MCF 10A (cell line): Measurements from ENCODE around the gene FTH1. TPM values are rescaled to one million over a fixed set of nuclear protein-coding genes. Genes with fewer than 3 reads are reported as not detected.
A peak's percentile ranks its signal among the peaks of the same experiment; 100 is the strongest.

Source experiments
- BruUV-seq: library from RNA; stranded (reverse); fragments of 400-500 nt; replicated peaks from 2 replicates; lab custom pipeline; 2021; lab: Mats Ljungman, UMichigan
- CTCF ChIA-PET: fragments of 300-600 bp; sonication (Branson Sonifier 250); formaldehyde crosslinking; extraction: SDS; loops from one replicate; lab custom pipeline; 2021; ENCODE audit warnings: antibody characterized with exemption, inconsistent platforms; lab: Yijun Ruan, JAX
- POLR2A ChIA-PET: fragments of 300-600, 350-650 bp; sonication (Branson Sonifier 250); formaldehyde crosslinking; extraction: SDS; loops from one replicate; lab custom pipeline; 2020; ENCODE audit warnings: antibody characterized with exemption, inconsistent platforms; lab: Yijun Ruan, JAX
- DNase-seq: peaks from one replicate; pipeline ENCODE4 v3.0.0-alpha.2; 2018; ENCODE audit not compliant: unreplicated experiment
- H3K27ac Mint-ChIP-seq: one replicate; pipeline ENCODE4 v1.8.0; 2022; ENCODE audit warnings: mild to moderate bottlenecking, low read depth, mixed read lengths; ENCODE audit not compliant: unreplicated experiment
- H3K27me3 Mint-ChIP-seq: one replicate; pipeline ENCODE4 v1.8.0; 2022; ENCODE audit warnings: mixed read lengths; ENCODE audit not compliant: insufficient read depth, unreplicated experiment
- H3K36me3 Mint-ChIP-seq: one replicate; pipeline ENCODE4 v1.8.0; 2022; ENCODE audit warnings: mild to moderate bottlenecking, moderate library complexity, mixed read lengths; ENCODE audit not compliant: insufficient read depth, unreplicated experiment
- H3K4me1 Mint-ChIP-seq: one replicate; pipeline ENCODE4 v1.8.0; 2022; ENCODE audit warnings: mixed read lengths; ENCODE audit not compliant: insufficient read depth, unreplicated experiment
- H3K4me3 Mint-ChIP-seq: one replicate; pipeline ENCODE4 v1.8.0; 2022; ENCODE audit warnings: mild to moderate bottlenecking, moderate library complexity, mixed read lengths; ENCODE audit not compliant: unreplicated experiment
- H3K9me3 Mint-ChIP-seq: one replicate; pipeline ENCODE4 v1.8.0; 2022; ENCODE audit warnings: mixed read lengths; ENCODE audit not compliant: unreplicated experiment
- intact Hi-C: fragments of 100-400 bp; cut with micrococcal nuclease; formaldehyde crosslinking; loops from 2 replicates; pipeline ENCODE4 v1.14.1; 2022
- total RNA-seq: library from RNA; stranded (reverse); gene quantifications from 2 replicates; pipeline ENCODE4 v1.2.3, GENCODE V29; 2022
- TF ChIP-seq, protein P1 (sequence below): fragments of 200-600 bp; IDR thresholded peaks from one replicate; pipeline ENCODE4 v1.8.0; 2022; ENCODE audit warnings: antibody characterized with exemption, mild to moderate bottlenecking; ENCODE audit not compliant: unreplicated experiment

FTH1 gene
- total RNA-seq, 1 experiment from 2014 or later: 8,367 TPM

DNA sequence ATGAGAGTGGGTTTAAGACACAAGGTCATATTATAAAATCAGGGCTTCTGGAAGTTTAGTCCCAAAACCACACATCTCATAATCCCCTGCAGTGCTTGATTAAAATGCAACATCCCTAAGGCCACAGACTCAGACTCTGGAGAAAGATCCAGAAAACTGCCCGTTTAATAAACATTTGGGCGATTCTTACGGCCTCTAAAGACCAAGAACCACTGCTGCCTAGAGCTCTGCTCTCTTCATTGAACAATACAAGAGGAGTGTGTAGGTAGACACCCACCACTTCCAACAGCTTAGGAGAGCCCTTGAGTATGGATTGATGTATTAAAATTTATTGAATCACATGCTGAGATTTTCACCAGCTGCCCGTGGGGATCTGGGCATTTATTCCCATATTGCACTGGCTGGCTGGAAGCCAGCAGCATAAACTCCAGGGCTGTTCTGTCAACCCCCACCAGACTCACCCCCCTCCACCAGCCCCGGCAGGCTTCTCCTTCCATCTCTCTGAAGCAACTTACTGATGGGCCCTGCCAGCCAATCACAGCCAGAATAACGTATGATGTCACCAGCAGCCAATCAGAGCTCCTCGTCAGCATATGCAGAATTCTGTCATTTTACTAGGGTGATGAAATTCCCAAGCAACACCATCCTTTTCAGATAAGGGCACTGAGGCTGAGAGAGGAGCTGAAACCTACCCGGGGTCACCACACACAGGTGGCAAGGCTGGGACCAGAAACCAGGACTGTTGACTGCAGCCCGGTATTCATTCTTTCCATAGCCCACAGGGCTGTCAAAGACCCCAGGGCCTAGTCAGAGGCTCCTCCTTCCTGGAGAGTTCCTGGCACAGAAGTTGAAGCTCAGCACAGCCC is 18.0 kb downstream of the FTH1 start:
- peak overlapping the region; percentile 86 for H3K27ac Mint-ChIP-seq
- H3K36me3 Mint-ChIP-seq: peaks cover 6% of the 10 kb centered on the region
- H3K27me3 Mint-ChIP-seq: peaks cover 2% of the 10 kb centered on the region
- BruUV-seq: TSS peak; percentile 98
- intact Hi-C loops: no loop called here
- ChIA-PET POLR2A (interaction anchor here (0.6 to 3.9 kb wide), 12 partner anchors 9 to 157 kb away, joined by 3 to 17 read pairs (median 4); partner anchors contain the start of genes FEN1, FTH1 and TMEM258), CTCF (interaction anchor here (0.6 to 11.0 kb wide), 12 partner anchors 11 to 851 kb away, joined by 3 to 217 read pairs (median 10); no protein-coding TSS in a partner anchor)
- no peak overlapping the region for H3K4me3 Mint-ChIP-seq
- H3K9me3 Mint-ChIP-seq: no peaks in the 10 kb centered on the region
- TF ChIP-seq, protein P1, sequence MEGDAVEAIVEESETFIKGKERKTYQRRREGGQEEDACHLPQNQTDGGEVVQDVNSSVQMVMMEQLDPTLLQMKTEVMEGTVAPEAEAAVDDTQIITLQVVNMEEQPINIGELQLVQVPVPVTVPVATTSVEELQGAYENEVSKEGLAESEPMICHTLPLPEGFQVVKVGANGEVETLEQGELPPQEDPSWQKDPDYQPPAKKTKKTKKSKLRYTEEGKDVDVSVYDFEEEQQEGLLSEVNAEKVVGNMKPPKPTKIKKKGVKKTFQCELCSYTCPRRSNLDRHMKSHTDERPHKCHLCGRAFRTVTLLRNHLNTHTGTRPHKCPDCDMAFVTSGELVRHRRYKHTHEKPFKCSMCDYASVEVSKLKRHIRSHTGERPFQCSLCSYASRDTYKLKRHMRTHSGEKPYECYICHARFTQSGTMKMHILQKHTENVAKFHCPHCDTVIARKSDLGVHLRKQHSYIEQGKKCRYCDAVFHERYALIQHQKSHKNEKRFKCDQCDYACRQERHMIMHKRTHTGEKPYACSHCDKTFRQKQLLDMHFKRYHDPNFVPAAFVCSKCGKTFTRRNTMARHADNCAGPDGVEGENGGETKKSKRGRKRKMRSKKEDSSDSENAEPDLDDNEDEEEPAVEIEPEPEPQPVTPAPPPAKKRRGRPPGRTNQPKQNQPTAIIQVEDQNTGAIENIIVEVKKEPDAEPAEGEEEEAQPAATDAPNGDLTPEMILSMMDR: no peak
- DNase-seq: peak; percentile 35
- H3K4me1 Mint-ChIP-seq: peaks cover 15% of the 10 kb centered on the region

DNA sequence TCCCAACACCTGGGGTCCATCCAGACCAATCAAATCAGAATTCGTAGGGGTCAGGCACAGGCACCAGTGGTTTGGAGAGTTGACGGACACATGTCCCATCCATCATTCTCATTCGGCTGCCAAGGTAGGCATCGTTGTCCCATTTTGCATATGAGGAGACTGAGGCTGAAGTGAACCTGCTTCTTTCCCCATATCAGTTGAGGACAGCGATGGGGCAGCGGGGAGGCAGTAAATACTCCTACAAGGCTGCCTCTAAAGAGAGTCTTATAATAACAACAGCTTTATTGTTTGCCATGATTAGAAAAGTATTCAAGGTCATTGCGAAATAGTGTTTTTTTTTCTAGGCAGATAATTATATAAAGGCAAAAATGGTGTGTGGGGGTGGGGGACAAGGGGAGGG is 18.9 kb downstream of the FTH1 start:
- no peak overlapping the region for H3K27ac Mint-ChIP-seq
- intact Hi-C loops: no loop called here
- no peak for DNase-seq
- H3K36me3 Mint-ChIP-seq: peaks cover 6% of the 10 kb centered on the region
- TF ChIP-seq, protein P1: no peak
- H3K4me1 Mint-ChIP-seq: peaks cover 15% of the 10 kb centered on the region
- H3K4me3 Mint-ChIP-seq: no peak overlapping the region
- ChIA-PET POLR2A (interaction anchor here (0.6 to 3.9 kb wide), 16 partner anchors 9 to 168 kb away, joined by 3 to 15 read pairs (median 4); partner anchors contain the start of gene FTH1), CTCF (interaction anchor here (0.6 to 11.0 kb wide), 45 partner anchors 11 to 804 kb away, joined by 3 to 217 read pairs (median 6); partner anchors contain the start of genes FADS1 and FADS3)
- H3K9me3 Mint-ChIP-seq: no peaks in the 10 kb centered on the region
- peaks cover 11% of the 10 kb centered on the region for H3K27me3 Mint-ChIP-seq
- BruUV-seq: no TSS peak

DNA sequence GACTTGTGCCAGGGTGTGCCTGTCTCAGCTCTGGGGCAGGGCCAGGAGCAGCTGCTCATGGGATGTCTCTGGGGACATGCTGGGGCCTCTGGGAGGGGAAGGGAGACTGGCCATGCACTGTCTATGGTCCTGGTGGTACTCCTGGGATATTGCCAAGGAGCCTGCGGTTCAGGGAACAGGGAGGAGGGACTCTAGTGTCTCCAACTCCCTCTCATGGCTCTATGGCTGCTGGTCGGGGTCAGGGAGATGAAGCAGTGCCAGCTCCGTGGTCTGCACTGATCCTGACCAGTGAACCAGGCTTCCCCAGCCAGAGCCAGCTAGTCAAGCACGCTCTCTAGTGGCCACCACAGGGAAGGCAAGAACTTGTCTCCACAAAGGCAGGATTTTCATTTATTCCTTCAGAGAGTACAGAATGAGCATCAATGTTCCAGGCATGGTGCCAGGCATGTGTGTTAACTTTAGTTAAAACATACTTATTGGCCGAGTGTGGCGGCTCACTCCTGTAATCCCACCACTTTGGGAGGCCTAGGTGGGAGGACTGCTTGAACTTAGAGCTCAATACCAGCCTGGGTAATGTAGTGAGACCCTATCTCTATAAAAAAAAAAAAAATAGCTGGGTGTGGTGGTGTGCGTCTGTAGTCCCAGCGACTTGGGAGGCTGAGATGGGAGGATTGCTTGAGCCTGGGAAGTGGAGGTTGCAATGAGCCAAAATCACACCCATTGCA is 19.8 kb downstream of the FTH1 start:
- Mint-ChIP-seq H3K27ac (no peak overlapping the region), H3K4me1 (peaks cover 15% of the 10 kb centered on the region), H3K36me3 (peaks cover 6% of the 10 kb centered on the region), H3K9me3 (no peaks in the 10 kb centered on the region), H3K27me3 (peaks cover 11% of the 10 kb centered on the region), H3K4me3 (no peak overlapping the region)
- intact Hi-C loops: loop anchor here (1.0 kb wide), 5 partner anchors 48 to 150 kb away; no protein-coding TSS in a partner anchor
- BruUV-seq: no TSS peak
- peak; percentile 89 for DNase-seq
- ChIA-PET CTCF (interaction anchor here (0.6 to 11.0 kb wide), 58 partner anchors 10 to 805 kb away, joined by 3 to 217 read pairs (median 4); partner anchors contain the start of genes FADS1 and FADS3), POLR2A (interaction anchor here (0.6 to 3.9 kb wide), 16 partner anchors 9 to 151 kb away, joined by 3 to 15 read pairs (median 3); no protein-coding TSS in a partner anchor)
- TF ChIP-seq, protein P1: peak; percentile 84
